H1 (cell line): Measurements from ENCODE around the gene ADAM12. TPM values are rescaled to one million over a fixed set of nuclear protein-coding genes. Genes with fewer than 3 reads are reported as not detected.

Experiments used
- ASH2L ChIP-seq: fragments of 200-600, 300-600 bp; sonication (generic); IDR thresholded peaks from one replicate; pipeline ENCODE4 v1.7.1; 2017; ENCODE audit warnings: low read length
- CBX8 ChIP-seq: fragments of 300-800, 300-1000 bp; sonication (generic); IDR thresholded peaks from 2 replicates; pipeline ENCODE4 v1.7.1; 2016; ENCODE audit warnings: low read depth, low read length, borderline replicate concordance
- EZH2 ChIP-seq: fragments of 200-600 bp; sonication (generic); IDR thresholded peaks from 2 replicates; pipeline ENCODE4 v1.7.1; 2012; ENCODE audit warnings: low read depth, mild to moderate bottlenecking, moderate library complexity, low read length, inconsistent platforms; ENCODE audit not compliant: severe bottlenecking
- POLR2A ChIP-seq, 2 experiments: IDR thresholded peaks; 1 replicate in 1 of 2; 2 replicates in 1 of 2; pipeline ENCODE4 v1.6.1; 2011; ENCODE audit warnings: low read depth in 2 of 2, low read length in 2 of 2, mild to moderate bottlenecking in 2 of 2; ENCODE audit errors: control extremely low read depth in 1 of 2
- POLR2AphosphoS5 ChIP-seq: IDR thresholded peaks from 2 replicates; pipeline ENCODE4 v1.6.1; 2011; ENCODE audit warnings: low read depth, low read length
- TAF7 ChIP-seq: optimal IDR thresholded peaks from 2 replicates; pipeline ENCODE3; 2011; ENCODE audit warnings: low read depth, mild to moderate bottlenecking, inconsistent platforms, low read length, moderate library complexity, borderline replicate concordance
- polyA plus RNA-seq, 7 experiments: library from polyadenylated mRNA; depleted of rRNA in 3 of 7; stranded (reverse) in 5 of 7; unstranded in 2 of 7; fragments of >200 nt in 5 of 7; fragments of 200-250 nt in 2 of 7; gene quantifications; 1 replicate in 5 of 7; 2 replicates in 1 of 7; 4 replicates in 1 of 7; pipeline versions ENCODE4 v1.2.1 to v1.2.3, GENCODE V29; 2011 to 2013; ENCODE audit warnings: missing spikeins in 2 of 7, mixed read lengths in 2 of 7
- total RNA-seq: library from RNA; stranded (reverse); fragmentation: NEBNext Ultra II Directional; extraction: Animal tissue kit (Norgen Biotek cat#: 25700); gene quantifications from 2 replicates; pipeline ENCODE4 v1.2.1, GENCODE V29; 2021

ADAM12 gene
- total and polyA plus RNA-seq, 2 of the 8 experiments (the other 6 are each of a cell fraction or from before 2014, with no cell fraction given) = 0.07 to 0.17 TPM

DNA sequence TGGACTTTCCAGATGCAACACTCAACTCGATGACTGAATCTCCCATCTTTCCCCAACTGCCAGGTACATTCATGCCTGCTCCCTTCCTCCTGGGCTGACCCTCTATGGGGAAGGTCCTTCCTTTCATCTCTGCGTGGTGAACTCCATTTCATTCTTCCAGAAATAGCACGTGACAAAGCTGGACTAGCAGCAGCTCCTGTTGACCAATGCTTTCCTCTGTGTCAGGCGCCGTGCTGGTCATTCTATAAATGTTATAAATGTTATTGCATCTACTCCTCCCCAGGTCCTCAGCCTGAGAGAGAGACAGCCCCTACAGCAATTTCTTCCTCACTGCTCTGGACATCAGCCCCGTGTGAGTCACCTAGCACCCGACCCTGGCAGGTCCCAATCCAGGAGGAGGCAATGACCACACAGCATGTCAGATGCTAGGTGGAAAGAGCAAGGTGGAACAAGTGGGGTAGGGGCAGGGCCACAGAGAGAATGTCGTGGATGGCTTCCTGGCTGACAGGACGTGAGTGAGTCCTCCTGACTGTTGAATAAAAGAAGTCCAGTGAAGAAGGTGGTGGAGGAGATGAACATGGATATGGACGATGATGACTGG is 178.1 kb downstream of the ADAM12 start (continued):
- TF ChIP-seq POLR2A (IDR thresholded peaks at IDR 0.05; ENCODE audit: control extremely low read depth in 1 of 2, low read depth in 2 of 2, low read length in 2 of 2) (no peak), TAF7 (no peak), EZH2 (no peak), ASH2L (no peak), CBX8 (no peak), POLR2AphosphoS5 (no peak)
